Hepatocyte (in vitro differentiated cells): ENCODE results near the gene PITX3. TPM values are rescaled to one million over a fixed set of nuclear protein-coding genes. Genes with fewer than 3 reads are reported as not detected.

ENCODE experiments used
- DNase-seq: peaks from one replicate; pipeline ENCODE4 v3.0.0-alpha.2; 2016; ENCODE audit warnings: low spot score
- H2AFZ ChIP-seq: fragments of 200-600 bp; sonication (generic); 2 replicates; pipeline ENCODE4 v1.6.0; 2016; ENCODE audit warnings: antibody characterized with exemption, mild to moderate bottlenecking
- H3K27ac ChIP-seq: fragments of 200-600 bp; sonication (generic); 2 replicates; pipeline ENCODE4 v1.5.1; 2016; ENCODE audit warnings: mild to moderate bottlenecking
- H3K27me3 ChIP-seq: fragments of 200-600 bp; sonication (generic); 2 replicates; pipeline ENCODE4 v1.6.1; 2016
- H3K36me3 ChIP-seq: fragments of 200-600 bp; sonication (generic); replicated peaks from 2 replicates; pipeline ENCODE4 v1.5.1; 2016; ENCODE audit warnings: low read depth; ENCODE audit not compliant: insufficient read depth
- H3K4me1 ChIP-seq: fragments of 200-600 bp; sonication (generic); 2 replicates; pipeline ENCODE4 v1.5.1; 2016; ENCODE audit warnings: mild to moderate bottlenecking, moderate library complexity; ENCODE audit not compliant: insufficient read depth
- H3K4me2 ChIP-seq: fragments of 200-600 bp; sonication (generic); 2 replicates; pipeline ENCODE4 v1.6.0; 2016
- H3K4me3 ChIP-seq: fragments of 200-600 bp; sonication (generic); 2 replicates; pipeline ENCODE4 v1.5.1; 2016; ENCODE audit warnings: mild to moderate bottlenecking
- H3K79me2 ChIP-seq: fragments of 200-600 bp; sonication (generic); 2 replicates; pipeline ENCODE4 v1.6.0; 2017; ENCODE audit warnings: mild to moderate bottlenecking
- H3K9me2 ChIP-seq: fragments of 200-600 bp; sonication (generic); replicated peaks from 2 replicates; pipeline ENCODE4 v1.6.0; 2017; ENCODE audit warnings: mild to moderate bottlenecking; ENCODE audit not compliant: insufficient read depth
- H3K9me3 ChIP-seq: fragments of 200-600 bp; sonication (generic); 2 replicates; pipeline ENCODE4 v1.5.1; 2016; ENCODE audit warnings: low read depth, mild to moderate bottlenecking
- H4K20me1 ChIP-seq: fragments of 200-600 bp; sonication (generic); 2 replicates; pipeline ENCODE4 v1.6.0; 2016; ENCODE audit warnings: mild to moderate bottlenecking; ENCODE audit not compliant: insufficient read depth, poor library complexity, severe bottlenecking
- EZH2 ChIP-seq: fragments of 200-600 bp; sonication (generic); IDR thresholded peaks from 2 replicates; pipeline ENCODE4 v1.6.1; 2016; ENCODE audit warnings: antibody characterized with exemption, mild to moderate bottlenecking, borderline replicate concordance
- EZH2phosphoT487 ChIP-seq: fragments of 200-600 bp; sonication (generic); IDR thresholded peaks from one replicate; pipeline ENCODE4 v1.6.1; 2018; ENCODE audit warnings: antibody characterized with exemption, mild to moderate bottlenecking, low read depth, moderate library complexity; ENCODE audit not compliant: unreplicated experiment, severe bottlenecking
- WGBS: methylation state at CpG from one replicate; pipeline ENCODE4 v1.1.6; 2016; ENCODE audit warnings: low lambda C conversion rate; ENCODE audit errors: missing lambda C conversion rate; 5-methylcytosine and 5-hydroxymethylcytosine counted together
- polyA plus RNA-seq: library from polyadenylated mRNA; unstranded; fragments of >200 nt; fragmentation: Nextera tagmentation; extraction: Ambion mirVana; gene quantifications from 2 replicates; pipeline ENCODE4 v1.2.1, GENCODE V29; 2016
- total RNA-seq: library from RNA; depleted of rRNA; stranded (reverse); fragments of >200 nt; gene quantifications from 2 replicates; pipeline ENCODE4 v1.2.3, GENCODE V29; 2014
- TF ChIP-seq, protein P1 (sequence below): fragments of 200-600 bp; sonication (generic); IDR thresholded peaks from 2 replicates; pipeline ENCODE4 v1.5.1; 2016; ENCODE audit warnings: antibody characterized with exemption, mild to moderate bottlenecking; ENCODE audit not compliant: poor library complexity

Gene PITX3
- total and polyA plus RNA-seq, 2 experiments from 2014 or later: 0.52 TPM; not detected in 1

DNA sequence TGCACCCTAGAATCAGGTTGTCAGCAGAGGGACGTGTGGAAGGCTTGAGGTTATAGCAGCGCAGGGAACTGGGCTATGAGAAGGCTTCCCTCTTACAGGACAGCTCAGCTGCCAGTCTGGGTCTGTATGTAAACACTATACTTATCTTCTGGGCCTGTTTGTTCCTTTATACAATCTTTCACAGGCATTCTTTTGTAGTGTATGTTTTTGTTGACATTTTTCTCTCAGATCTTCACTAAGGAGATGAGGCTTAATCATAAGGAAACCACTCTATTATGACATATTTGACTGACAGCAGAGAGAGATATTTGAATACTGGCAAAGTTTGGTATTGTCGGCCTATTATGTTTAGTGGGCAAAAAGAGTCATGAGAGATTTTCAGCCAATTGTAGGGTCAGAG lies 4.9 kb upstream of the PITX3 start:
- peaks cover 53% of the 10 kb centered on the region for H4K20me1 ChIP-seq
- DNase-seq: peak; percentile 48
- peak overlapping the region; percentile 55 for H3K4me3 ChIP-seq
- peaks cover 56% of the 10 kb centered on the region for H3K79me2 ChIP-seq
- WGBS: 22% methylated on average over 3 of the region's 3 CpGs
- no peaks in the 10 kb centered on the region for H3K36me3 ChIP-seq
- H3K9me2 ChIP-seq: no peaks in the 10 kb centered on the region
- H3K4me2 ChIP-seq: peak overlapping the region; percentile 91
- H2AFZ ChIP-seq: peak overlapping the region; percentile 20
- no peaks in the 10 kb centered on the region for H3K27me3 ChIP-seq
- peaks cover 26% of the 10 kb centered on the region for H3K4me1 ChIP-seq
- TF ChIP-seq EZH2 (no peak), EZH2phosphoT487 (no peak)
- TF ChIP-seq, protein P1, sequence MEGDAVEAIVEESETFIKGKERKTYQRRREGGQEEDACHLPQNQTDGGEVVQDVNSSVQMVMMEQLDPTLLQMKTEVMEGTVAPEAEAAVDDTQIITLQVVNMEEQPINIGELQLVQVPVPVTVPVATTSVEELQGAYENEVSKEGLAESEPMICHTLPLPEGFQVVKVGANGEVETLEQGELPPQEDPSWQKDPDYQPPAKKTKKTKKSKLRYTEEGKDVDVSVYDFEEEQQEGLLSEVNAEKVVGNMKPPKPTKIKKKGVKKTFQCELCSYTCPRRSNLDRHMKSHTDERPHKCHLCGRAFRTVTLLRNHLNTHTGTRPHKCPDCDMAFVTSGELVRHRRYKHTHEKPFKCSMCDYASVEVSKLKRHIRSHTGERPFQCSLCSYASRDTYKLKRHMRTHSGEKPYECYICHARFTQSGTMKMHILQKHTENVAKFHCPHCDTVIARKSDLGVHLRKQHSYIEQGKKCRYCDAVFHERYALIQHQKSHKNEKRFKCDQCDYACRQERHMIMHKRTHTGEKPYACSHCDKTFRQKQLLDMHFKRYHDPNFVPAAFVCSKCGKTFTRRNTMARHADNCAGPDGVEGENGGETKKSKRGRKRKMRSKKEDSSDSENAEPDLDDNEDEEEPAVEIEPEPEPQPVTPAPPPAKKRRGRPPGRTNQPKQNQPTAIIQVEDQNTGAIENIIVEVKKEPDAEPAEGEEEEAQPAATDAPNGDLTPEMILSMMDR: no peak
- no peaks in the 10 kb centered on the region for H3K9me3 ChIP-seq
- H3K27ac ChIP-seq: peak overlapping the region; percentile 83

DNA sequence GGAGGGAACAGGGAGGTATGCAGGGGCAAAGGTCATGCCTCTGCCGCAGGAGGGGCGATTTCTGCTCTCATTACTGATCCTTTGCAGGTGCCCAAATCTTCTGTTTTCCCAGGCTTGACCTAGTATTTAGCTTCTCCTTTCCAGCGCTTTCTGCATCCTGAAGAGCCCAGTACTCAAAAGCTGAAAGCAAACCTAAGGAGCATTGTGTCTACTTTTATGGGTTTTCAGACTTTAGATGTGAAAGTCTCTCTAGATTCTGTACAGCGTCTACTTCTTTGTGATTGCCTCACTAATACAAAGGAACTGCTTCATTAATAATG lies 4.6 kb upstream of the PITX3 start:
- H3K27ac ChIP-seq: peak overlapping the region; percentile 83
- peak overlapping the region; percentile 91 for H3K4me2 ChIP-seq
- 3% methylated on average over 4 of the region's 4 CpGs for WGBS
- no peaks in the 10 kb centered on the region for H3K36me3 ChIP-seq
- peaks cover 3% of the 10 kb centered on the region for H3K27me3 ChIP-seq
- no peak for TF ChIP-seq EZH2phosphoT487
- TF ChIP-seq, protein P1: no peak
- TF ChIP-seq EZH2: no peak
- peaks cover 49% of the 10 kb centered on the region for H4K20me1 ChIP-seq
- DNase-seq: no peak
- H2AFZ ChIP-seq: peak overlapping the region; percentile 20
- peak overlapping the region; percentile 55 for H3K4me3 ChIP-seq
- H3K9me3 ChIP-seq: no peaks in the 10 kb centered on the region
- no peaks in the 10 kb centered on the region for H3K9me2 ChIP-seq
- peaks cover 26% of the 10 kb centered on the region for H3K4me1 ChIP-seq
- H3K79me2 ChIP-seq: peaks cover 52% of the 10 kb centered on the region

DNA sequence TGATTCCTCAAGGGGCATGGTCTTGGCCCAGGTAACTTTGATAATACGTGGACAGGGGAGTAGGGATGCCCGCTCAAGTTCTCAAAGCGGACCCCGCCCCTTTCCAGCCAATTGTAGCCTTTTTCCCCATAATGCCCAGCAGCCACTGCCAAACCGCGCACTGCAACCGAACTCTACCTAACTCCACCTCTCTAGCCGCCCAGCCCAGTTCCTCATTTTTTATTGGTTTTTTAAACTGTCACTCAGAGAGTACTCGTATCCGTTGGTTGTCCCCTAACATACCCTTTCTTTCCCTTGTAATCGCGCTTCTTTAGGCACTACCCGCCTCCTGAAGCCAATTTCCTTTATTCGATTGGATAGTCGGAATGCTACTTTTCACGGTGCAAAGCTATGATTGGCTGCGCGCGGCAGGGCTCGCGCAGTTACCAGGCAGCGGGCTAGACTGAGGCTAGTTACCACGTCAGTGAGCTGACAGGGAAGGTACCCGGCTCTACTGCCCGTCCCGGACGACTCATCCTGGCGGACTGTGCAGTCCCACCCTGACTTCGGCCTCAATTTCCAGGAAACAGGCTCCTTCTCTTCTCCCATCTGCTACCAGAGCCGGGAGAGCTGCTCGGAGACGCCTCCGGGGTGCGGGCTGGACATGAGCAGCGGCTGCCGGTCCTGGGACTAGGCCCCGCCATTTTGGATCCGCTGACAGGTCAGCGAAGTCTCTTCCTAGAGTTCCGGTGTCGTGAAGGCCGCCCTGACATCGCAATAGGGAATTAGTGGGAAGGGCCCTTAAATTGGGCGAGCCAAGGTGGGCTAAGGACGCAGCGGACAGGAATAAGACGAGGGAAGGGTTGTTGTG lies 4.0 kb upstream of the PITX3 start, which contains the start of gene GBF1:
GBF1 (plus strand) TSS at position 451 of the 850 bp plus-strand sequence. CDS start 13,407 bp downstream, outside the sequence.
- Histone ChIP-seq H4K20me1 (peaks cover 44% of the 10 kb centered on the region), H3K27ac (peak within 1 kb of the TSS; percentile 83), H3K4me1 (peaks cover 26% of the 10 kb centered on the region), H3K9me3 (no peaks in the 10 kb centered on the region), H3K4me2 (peak within 1 kb of the TSS; percentile 91), H3K79me2 (peaks cover 46% of the 10 kb centered on the region), H3K27me3 (peaks cover 9% of the 10 kb centered on the region), H3K36me3 (no peaks in the 10 kb centered on the region), H2AFZ (peak within 1 kb of the TSS; percentile 70), H3K4me3 (peak within 1 kb of the TSS; percentile 55), H3K9me2 (no peaks in the 10 kb centered on the region)
- DNase-seq: peak; percentile 97
- 2% methylated on average over 47 of the region's 47 CpGs for WGBS
- TF ChIP-seq EZH2 (no peak), EZH2phosphoT487 (no peak)
- TF ChIP-seq, protein P1: no peak
